K562 (cell line): Measurements from ENCODE around the gene CLIP2. TPM values are rescaled to one million over a fixed set of nuclear protein-coding genes. Genes with fewer than 3 reads are reported as not detected.

ENCODE experiments used
- ATAC-seq: fragments of 200-7000 bp; cut with Tn5 transposase; 3 replicates; pipeline ENCODE4 v1.9.1; 2020; ENCODE audit warnings: moderate library complexity
- BruUV-seq: library from RNA; stranded (reverse); fragments of 400-500 nt; replicated peaks from 2 replicates; lab custom pipeline; 2021; lab: Mats Ljungman, UMichigan
- CTCF ChIA-PET: fragments of 300-600 bp; formaldehyde crosslinking; extraction: SDS; loops from one replicate; lab custom pipeline; 2021; ENCODE audit warnings: low intra/inter-chr PET ratio; lab: Yijun Ruan, JAX
- POLR2A ChIA-PET: fragments of 300-600, 350-650 bp; sonication (Branson Sonifier 250); formaldehyde crosslinking; extraction: SDS; loops from one replicate; lab custom pipeline; 2021; ENCODE audit warnings: antibody characterized with exemption, inconsistent platforms; lab: Yijun Ruan, JAX
- DNase-seq, 4 experiments: peaks; one replicate each; pipeline versions ENCODE4 v3.0.0 to v3.0.0-alpha.2; 2011 to 2018; ENCODE audit warnings: low spot score in 3 of 4, mixed read lengths in 3 of 4; ENCODE audit errors: extremely low read depth in 1 of 4
- FAIRE-seq: peaks from 2 replicates; lab custom pipeline; 2011; peaks lifted over from hg19 to GRCh38; lab: Jason Lieb, UNC
- H2AFZ ChIP-seq: 2 replicates; pipeline ENCODE4 v1.6.0; 2011; ENCODE audit warnings: low read depth, low read length, control low read depth, inconsistent platforms
- H3K27ac ChIP-seq: fragments of 200-600 bp; 3 replicates; pipeline ENCODE4 v1.8.0; 2011; ENCODE audit warnings: low read depth, mild to moderate bottlenecking, control low read depth, inconsistent platforms, low read length, moderate library complexity, mixed read lengths; ENCODE audit errors: extremely low read depth
- H3K27me3 ChIP-seq, 2 experiments: fragments of 300-600 bp in 1 of 2; 2 replicates in 1 of 2; 3 replicates in 1 of 2; pipeline versions ENCODE4 v1.6.0 to v1.8.0; 2011; ENCODE audit warnings: inconsistent platforms in 2 of 2, low read length in 2 of 2, mild to moderate bottlenecking in 1 of 2, mixed read lengths in 1 of 2, moderate library complexity in 1 of 2; ENCODE audit not compliant: control insufficient read depth in 2 of 2, insufficient read depth in 2 of 2
- H3K36me3 ChIP-seq: fragments of 300-600 bp; 3 replicates; pipeline ENCODE4 v1.8.0; 2011; ENCODE audit warnings: mild to moderate bottlenecking, low read length, inconsistent platforms; ENCODE audit not compliant: control insufficient read depth, insufficient read depth
- H3K4me1 ChIP-seq, 2 experiments: fragments of 200-600 bp in 1 of 2; replicated peaks in 1 of 2; 2 replicates in 1 of 2; 3 replicates in 1 of 2; pipeline versions ENCODE4 v1.5.1 to v1.8.0; 2011; ENCODE audit warnings: inconsistent platforms in 2 of 2, low read length in 2 of 2, mild to moderate bottlenecking in 1 of 2, mixed read lengths in 1 of 2, moderate library complexity in 1 of 2; ENCODE audit not compliant: control insufficient read depth in 2 of 2, insufficient read depth in 2 of 2
- H3K4me2 ChIP-seq: 2 replicates; pipeline ENCODE4 v1.6.1; 2011; ENCODE audit warnings: low read length, control low read depth, inconsistent platforms, mixed read lengths; ENCODE audit not compliant: insufficient read depth
- H3K4me3 ChIP-seq: fragments of 200-600 bp; sonication (generic), shearing (Covaris generic); 2 replicates; pipeline ENCODE4 v1.5.1; 2016; ENCODE audit warnings: control low read depth, inconsistent platforms
- H3K79me2 ChIP-seq: fragments of 200-600 bp; 3 replicates; pipeline ENCODE4 v1.8.0; 2011; ENCODE audit warnings: low read length, inconsistent platforms; ENCODE audit not compliant: control insufficient read depth, insufficient read depth
- H3K9ac ChIP-seq, 2 experiments: 2 replicates each; pipeline versions ENCODE4 v1.6.0 to v1.6.1; 2011; ENCODE audit warnings: low read depth in 2 of 2, low read length in 2 of 2, control low read depth in 1 of 2, inconsistent platforms in 1 of 2, mild to moderate bottlenecking in 1 of 2, mixed read lengths in 1 of 2; ENCODE audit not compliant: insufficient read depth in 1 of 2
- H3K9me1 ChIP-seq: one replicate; pipeline ENCODE4 v1.6.0; 2011; ENCODE audit warnings: inconsistent platforms, mild to moderate bottlenecking, low read length, moderate library complexity; ENCODE audit not compliant: control insufficient read depth, insufficient read depth
- H3K9me3 ChIP-seq: replicated peaks from 2 replicates; pipeline ENCODE4 v1.5.1; 2011; ENCODE audit warnings: low read depth, low read length, inconsistent platforms; ENCODE audit not compliant: control insufficient read depth, insufficient read depth
- H4K20me1 ChIP-seq: replicated peaks from 2 replicates; pipeline ENCODE4 v1.6.1; 2011; ENCODE audit warnings: low read length, inconsistent platforms, mixed read lengths; ENCODE audit not compliant: control insufficient read depth, insufficient read depth
- BRF1 ChIP-seq: IDR thresholded peaks from 3 replicates; pipeline ENCODE4 v1.6.1; 2011; ENCODE audit warnings: borderline replicate concordance, mild to moderate bottlenecking; ENCODE audit not compliant: insufficient read length; ENCODE audit errors: extremely low read depth
- CREBBP ChIP-seq: IDR thresholded peaks from one replicate; pipeline ENCODE4 v1.6.1; 2012; ENCODE audit warnings: low read depth, mild to moderate bottlenecking, control low read depth, inconsistent platforms, low read length
- EGR1 ChIP-seq: fragments of 450-650 bp; conservative IDR thresholded peaks from 2 replicates; pipeline ENCODE4 v1.6.1; 2017; ENCODE audit warnings: mild to moderate bottlenecking
- ETS2 ChIP-seq: IDR thresholded peaks from 2 replicates; pipeline ENCODE4 v1.6.1; 2016; ENCODE audit warnings: borderline replicate concordance, missing genetic modification characterization, mild to moderate bottlenecking, moderate library complexity, missing compliant biosample characterization; ENCODE audit not compliant: poor library complexity, severe bottlenecking
- HINFP ChIP-seq: fragments of 450-650 bp; conservative IDR thresholded peaks from 2 replicates; pipeline ENCODE4 v1.6.1; 2016; ENCODE audit warnings: missing genetic modification characterization, low read depth, mild to moderate bottlenecking, control low read depth, missing compliant biosample characterization
- MIER1 ChIP-seq: fragments of 450-650 bp; IDR thresholded peaks from 2 replicates; pipeline ENCODE4 v1.6.1; 2016; ENCODE audit warnings: antibody characterized with exemption, mild to moderate bottlenecking, low read depth
- MLLT1 ChIP-seq, 2 experiments: fragments of 450-650 bp; IDR thresholded peaks; 2 replicates each; pipeline ENCODE4 v1.6.1; 2016
- NR2C1 ChIP-seq, 2 experiments: fragments of 450-650 bp; IDR thresholded peaks; 2 replicates each; pipeline ENCODE4 v1.6.1; 2017; ENCODE audit warnings: mild to moderate bottlenecking in 2 of 2, antibody characterized with exemption in 1 of 2, inconsistent platforms in 1 of 2, missing compliant biosample characterization in 1 of 2, missing genetic modification characterization in 1 of 2
- SMARCB1 ChIP-seq: IDR thresholded peaks from 2 replicates; pipeline ENCODE4 v1.6.1; 2011; ENCODE audit warnings: improper control_type of control experiment, low read depth; ENCODE audit not compliant: insufficient read length
- ZNF143 ChIP-seq: sonication (generic); formaldehyde crosslinking; IDR thresholded peaks from 2 replicates; pipeline ENCODE4 v1.9.0; 2022; ENCODE audit warnings: mild to moderate bottlenecking, missing genetic modification reagents
- ZNF23 ChIP-seq: fragments of 250-450 bp; sonication (Bioruptor Pico); IDR thresholded peaks from 2 replicates; pipeline ENCODE4 v1.4.0; 2020; ENCODE audit warnings: mild to moderate bottlenecking
- ZNF324 ChIP-seq: fragments of 250-450 bp; sonication (Bioruptor Pico); IDR thresholded peaks from 2 replicates; pipeline ENCODE4 v1.4.0; 2020; ENCODE audit warnings: mild to moderate bottlenecking
- ZNF518B ChIP-seq: fragments of 250-450 bp; sonication (Bioruptor Pico); IDR thresholded peaks from 2 replicates; pipeline ENCODE4 v1.5.0; 2021; ENCODE audit warnings: mild to moderate bottlenecking, moderate library complexity
- WGBS: fragments of 100-300 bp; shearing (Covaris generic); methylation state at CpG from one replicate; pipeline ENCODE4 v1.1.6; 2016; ENCODE audit warnings: low coverage, mixed read lengths; ENCODE audit not compliant: insufficient coverage; ENCODE audit errors: missing lambda C conversion rate; 5-methylcytosine and 5-hydroxymethylcytosine counted together
- in situ Hi-C: fragments of 300-500 bp; cut with MboI; formaldehyde crosslinking; loops from 4 replicates; pipeline ENCODE4 v1.15.0; 2018; ENCODE audit warnings: inconsistent platforms, mixed read lengths
- intact Hi-C: fragments of 100-400 bp; cut with micrococcal nuclease; formaldehyde crosslinking; loops from 2 replicates; pipeline ENCODE4 v1.14.2; 2022
- polyA plus RNA-seq, 8 experiments: library from polyadenylated mRNA; depleted of rRNA in 4 of 8; stranded (reverse) in 5 of 8; unstranded in 3 of 8; fragments of >200 nt; fragmentation: Nextera tagmentation in 2 of 8; fragmentation: Illumina TruSeq in 1 of 8; extraction: Ambion mirVana in 2 of 8; extraction: Trizol in 1 of 8; gene quantifications; 2 replicates each; pipeline versions ENCODE4 v1.2.1 to v1.2.3, GENCODE V29; 2011 to 2014; ENCODE audit warnings: inconsistent platforms in 1 of 8, missing spikeins in 1 of 8
- total RNA-seq, 7 experiments: library from RNA; depleted of rRNA in 6 of 7; stranded (reverse); fragments of >200 nt in 6 of 7; fragmentation: Illumina TruSeq in 2 of 7; extraction: Trizol in 2 of 7; gene quantifications; 2 replicates each; pipeline versions ENCODE4 v1.2.1 to v1.2.3, GENCODE V29; 2011 to 2021; ENCODE audit warnings: low replicate concordance in 1 of 7

The CLIP2 gene
- total and polyA plus RNA-seq, 9 of the 15 experiments (the other 6 are each of a cell fraction or from before 2014, with no cell fraction given), result 0.07 to 5.4 (median 2.1) TPM

GRCh38 chr7:74376256-74377036, 87.2 kb downstream of the CLIP2 start (continued):
- TF ChIP-seq NR2C1 (IDR thresholded peaks at IDR 0.05), result no peak
- no peak for TF ChIP-seq NR2C1 (tag; IDR thresholded peaks at IDR 0.05)
- TF ChIP-seq EGR1, result 0 out of 2 replicates have a peak, but pooled peaks have one; percentile 15
- TF ChIP-seq SMARCB1, result no peak

GRCh38 chr7:74379938-74380337, 90.7 kb downstream of the CLIP2 start:
- Histone ChIP-seq H2AFZ (no peak overlapping the region), H4K20me1 (0 out of 2 replicates have a peak, but pooled peaks cover 4% of the 10 kb centered on the region), H3K4me3 (no peak overlapping the region), H3K9ac (no peak overlapping the region), H3K9me1 (no peaks in the 10 kb centered on the region), H3K4me2 (no peak overlapping the region), H3K9me3 (no peaks in the 10 kb centered on the region), H3K79me2 (no peaks in the 10 kb centered on the region), H3K36me3 (no peaks in the 10 kb centered on the region), H3K27ac (no peak overlapping the region), H3K27me3 (peaks cover 7 to 21% of the 10 kb centered on the region in 2 experiments; a peak in 4 of 5 replicates), H3K4me1 (peaks cover 0 to 14% of the 10 kb centered on the region in 2 experiments; a peak in 2 of 5 replicates)
- POLR2A ChIA-PET, result no interaction called here
- DNase-seq (peak in 1 of 4 experiments; percentile 6), FAIRE-seq (no peak), ATAC-seq (no peak)
- in situ Hi-C loops, result no loop called here
- WGBS, result 3% methylated on average over 2 of the region's 2 CpGs
- intact Hi-C loops, result no loop called here
- no TSS peak for BruUV-seq
- CTCF ChIA-PET, result no interaction called here
- TF ChIP-seq CREBBP (no peak), MIER1 (no peak), ZNF324 (no peak), BRF1 (no peak), ZNF143 (CRISPR knock-in tag) (no peak), ZNF23 (CRISPR knock-in tag) (no peak), ZNF518B (no peak), HINFP (tag) (no peak), MLLT1 (IDR thresholded peaks at IDR 0.05) (no peak), ETS2 (tag) (no peak)
